WTC11 (cell line): ENCODE measurements around the gene TEKTIP1. TPM values are rescaled to one million over a fixed set of nuclear protein-coding genes. Genes with fewer than 3 reads are reported as not detected.

Source experiments
- ATAC-seq: fragments of 200-7000 bp; cut with Tn5 transposase; 2 replicates; pipeline ENCODE4 v1.10.0; 2021; ENCODE audit warnings: mild to moderate bottlenecking, moderate library complexity
- CTCF ChIA-PET: fragments of 300-600 bp; sonication (Branson Sonifier 250); formaldehyde crosslinking; loops from one replicate; lab custom pipeline; 2021; ENCODE audit warnings: antibody characterized with exemption; lab: Charles Lee
- POLR2A ChIA-PET: fragments of 350-600 bp; sonication (Branson Sonifier 250); formaldehyde crosslinking; loops from one replicate; lab custom pipeline; 2021; ENCODE audit warnings: antibody characterized with exemption; lab: Charles Lee
- DNase-seq: peaks from one replicate; pipeline ENCODE4 v3.0.0; 2021; ENCODE audit warnings: low spot score
- H3K27ac Mint-ChIP-seq: 2 replicates; pipeline ENCODE4 v1.8.0; 2021; ENCODE audit warnings: mixed read lengths
- H3K27me3 Mint-ChIP-seq: 2 replicates; pipeline ENCODE4 v1.8.0; 2021; ENCODE audit warnings: low read depth, mild to moderate bottlenecking, moderate library complexity, mixed read lengths
- H3K36me3 Mint-ChIP-seq: 2 replicates; pipeline ENCODE4 v1.8.0; 2021; ENCODE audit warnings: mixed read lengths
- H3K4me1 Mint-ChIP-seq: 2 replicates; pipeline ENCODE4 v1.8.0; 2022; ENCODE audit warnings: mixed read lengths
- H3K4me3 Mint-ChIP-seq: 2 replicates; pipeline ENCODE4 v1.8.0; 2021; ENCODE audit warnings: mild to moderate bottlenecking, moderate library complexity, mixed read lengths
- H3K9me3 Mint-ChIP-seq: 2 replicates; pipeline ENCODE4 v1.8.0; 2021; ENCODE audit warnings: mixed read lengths
- ARID4B ChIP-seq: sonication (generic); formaldehyde crosslinking; IDR thresholded peaks from 2 replicates; pipeline ENCODE4 v1.8.0; 2023; ENCODE audit warnings: missing genetic modification reagents, mild to moderate bottlenecking, borderline replicate concordance
- ATF2 ChIP-seq: sonication (generic); formaldehyde crosslinking; IDR thresholded peaks from 2 replicates; pipeline ENCODE4 v1.8.1; 2022; ENCODE audit warnings: low read depth, missing genetic modification reagents, borderline replicate concordance
- E2F4 ChIP-seq: sonication (generic); formaldehyde crosslinking; IDR thresholded peaks from 2 replicates; pipeline ENCODE4 v1.8.1; 2022; ENCODE audit warnings: low read depth, mild to moderate bottlenecking, moderate library complexity, missing genetic modification reagents, borderline replicate concordance
- ELF4 ChIP-seq: sonication (generic); formaldehyde crosslinking; IDR thresholded peaks from 2 replicates; pipeline ENCODE4 v1.8.1; 2022; ENCODE audit warnings: low read depth, mild to moderate bottlenecking, moderate library complexity, missing genetic modification reagents
- EMX1 ChIP-seq: fragments of 250-450 bp; sonication (Bioruptor Pico); IDR thresholded peaks from 2 replicates; pipeline ENCODE4 v1.8.0; 2021; ENCODE audit warnings: mild to moderate bottlenecking
- ETV6 ChIP-seq: sonication (generic); formaldehyde crosslinking; IDR thresholded peaks from 2 replicates; pipeline ENCODE4 v1.8.1; 2022; ENCODE audit warnings: mild to moderate bottlenecking, missing genetic modification reagents
- FOXK1 ChIP-seq: sonication (generic); formaldehyde crosslinking; IDR thresholded peaks from 2 replicates; pipeline ENCODE4 v1.8.0; 2022; ENCODE audit warnings: mild to moderate bottlenecking, moderate library complexity, missing genetic modification reagents
- FOXP4 ChIP-seq: sonication (generic); formaldehyde crosslinking; IDR thresholded peaks from 2 replicates; pipeline ENCODE4 v1.8.0; 2022; ENCODE audit warnings: mild to moderate bottlenecking, missing genetic modification reagents
- JAZF1 ChIP-seq: fragments of 250-450 bp; sonication (Bioruptor Pico); IDR thresholded peaks from 2 replicates; pipeline ENCODE4 v1.9.0; 2021; ENCODE audit warnings: moderate library complexity, mild to moderate bottlenecking, inconsistent platforms
- KAT7 ChIP-seq: sonication (generic); formaldehyde crosslinking; IDR thresholded peaks from 2 replicates; pipeline ENCODE4 v1.8.1; 2023; ENCODE audit warnings: missing genetic modification reagents, mild to moderate bottlenecking, borderline replicate concordance
- MXD4 ChIP-seq: fragments of 250-450 bp; sonication (Bioruptor Pico); IDR thresholded peaks from 2 replicates; pipeline ENCODE4 v1.8.0; 2021; ENCODE audit warnings: mild to moderate bottlenecking, moderate library complexity, borderline replicate concordance
- NFATC4 ChIP-seq: fragments of 250-450 bp; sonication (Bioruptor Pico); IDR thresholded peaks from 2 replicates; pipeline ENCODE4 v1.9.0; 2021; ENCODE audit warnings: mild to moderate bottlenecking
- NR2C2 ChIP-seq: sonication (generic); formaldehyde crosslinking; IDR thresholded peaks from 2 replicates; pipeline ENCODE4 v1.8.0; 2022; ENCODE audit warnings: mild to moderate bottlenecking, missing genetic modification reagents
- OVOL2 ChIP-seq: fragments of 250-450 bp; sonication (Bioruptor Pico); IDR thresholded peaks from 2 replicates; pipeline ENCODE4 v1.9.0; 2021; ENCODE audit warnings: mild to moderate bottlenecking, borderline replicate concordance
- SMAD3 ChIP-seq: sonication (generic); formaldehyde crosslinking; IDR thresholded peaks from 2 replicates; pipeline ENCODE4 v1.8.0; 2022; ENCODE audit warnings: missing genetic modification reagents, mild to moderate bottlenecking, borderline replicate concordance
- ZBTB43 ChIP-seq: sonication (generic); formaldehyde crosslinking; IDR thresholded peaks from 2 replicates; pipeline ENCODE4 v1.8.1; 2023; ENCODE audit warnings: mild to moderate bottlenecking, missing genetic modification reagents
- ZNF317 ChIP-seq: sonication (generic); formaldehyde crosslinking; IDR thresholded peaks from 2 replicates; pipeline ENCODE4 v1.8.1; 2023; ENCODE audit warnings: low read depth, mild to moderate bottlenecking, moderate library complexity, missing genetic modification reagents, borderline replicate concordance
- ZNF423 ChIP-seq: fragments of 250-450 bp; sonication (Bioruptor Pico); IDR thresholded peaks from 2 replicates; pipeline ENCODE4 v2.1.2; 2022; ENCODE audit warnings: mild to moderate bottlenecking, moderate library complexity
- ZSCAN18 ChIP-seq: fragments of 250-450 bp; sonication (Bioruptor Pico); IDR thresholded peaks from 2 replicates; pipeline ENCODE4 v2.1.2; 2022; ENCODE audit warnings: mild to moderate bottlenecking, moderate library complexity
- total RNA-seq: library from RNA; stranded (reverse); gene quantifications from 3 replicates; pipeline ENCODE4 v1.2.3, GENCODE V29; 2021

TEKTIP1 gene
- total RNA-seq, 1 experiment from 2014 or later: 6.3 TPM

GRCh38 chr19:3510727-3511126 lies 28.2 kb upstream of the TEKTIP1 start (continued):
- TF ChIP-seq ATF2 (CRISPR knock-in tag) (no peak), ZNF317 (CRISPR knock-in tag) (no peak), JAZF1 (CRISPR knock-in tag) (no peak), ZNF423 (CRISPR knock-in tag) (no peak), MXD4 (CRISPR knock-in tag) (no peak), NR2C2 (CRISPR knock-in tag) (no peak)

GRCh38 chr19:3511506-3512251 lies 27.3 kb upstream of the TEKTIP1 start:
- CTCF ChIA-PET: interaction anchor here (1.6 kb wide), 1 partner anchor 33 kb away, joined by 3 read pairs; no protein-coding TSS in a partner anchor
- H3K9me3 Mint-ChIP-seq: no peaks in the 10 kb centered on the region
- no peak overlapping the region for H3K4me3 Mint-ChIP-seq
- no peaks in the 10 kb centered on the region; the same call in 1 of the 2 replicates for H3K27me3 Mint-ChIP-seq
- peaks cover 12% of the 10 kb centered on the region; the same call in 1 of the 2 replicates for H3K36me3 Mint-ChIP-seq
- no peak overlapping the region for H3K27ac Mint-ChIP-seq
- ATAC-seq (no peak), DNase-seq (no peak)
- POLR2A ChIA-PET: no interaction called here
- peaks cover 28% of the 10 kb centered on the region for H3K4me1 Mint-ChIP-seq
- no peak for TF ChIP-seq ZSCAN18 (CRISPR knock-in tag)
- TF ChIP-seq SMAD3 (CRISPR knock-in tag): no peak
- TF ChIP-seq OVOL2 (CRISPR knock-in tag): no peak
- TF ChIP-seq FOXP4 (CRISPR knock-in tag): no peak
- no peak for TF ChIP-seq FOXK1 (CRISPR knock-in tag)
- TF ChIP-seq ZBTB43 (CRISPR knock-in tag): no peak
- TF ChIP-seq KAT7 (CRISPR knock-in tag): no peak
- TF ChIP-seq ETV6 (CRISPR knock-in tag): no peak
- no peak for TF ChIP-seq E2F4 (CRISPR knock-in tag)
- TF ChIP-seq NFATC4 (CRISPR knock-in tag): no peak
- TF ChIP-seq ELF4: no peak
- no peak for TF ChIP-seq EMX1 (CRISPR knock-in tag)
- TF ChIP-seq ARID4B (CRISPR knock-in tag): no peak
- TF ChIP-seq ZNF317 (CRISPR knock-in tag): no peak
